Measurements from ENCODE around the gene RNF14.
A peak's percentile ranks its signal among the peaks of the same experiment; 100 is the strongest.

Gene RNF14

GRCh38 chr5:141947316-141947715 lies 21.6 kb upstream of the RNF14 start:
- FAIRE-seq (no peak), DNase-seq (ENCODE audit: insufficient read length, low spot score) (no peak)

GRCh38 chr5:141948812-141949211 lies 20.1 kb upstream of the RNF14 start:
- no peak for FAIRE-seq
- no peak for DNase-seq (ENCODE audit: insufficient read length, low spot score)

- FAIRE-seq = no peak
- DNase-seq (ENCODE audit: insufficient read length, low spot score) = no peak
Observed at GRCh38 chr5:141949511-141949910, 19.4 kb upstream of the RNF14 start.

- no peak for DNase-seq (ENCODE audit: insufficient read length, low spot score)
- FAIRE-seq = no peak
Observed at GRCh38 chr5:141950207-141951005, 18.5 kb upstream of the RNF14 start.

- DNase-seq (ENCODE audit: insufficient read length, low spot score) (no peak), FAIRE-seq (peak; percentile 38)
Observed at GRCh38 chr5:141951332-141951781, 17.5 kb upstream of the RNF14 start.

GRCh38 chr5:141952020-141952419 lies 16.9 kb upstream of the RNF14 start:
- FAIRE-seq (no peak), DNase-seq (ENCODE audit: insufficient read length, low spot score) (no peak)

- no peak for DNase-seq (ENCODE audit: insufficient read length, low spot score)
- no peak for FAIRE-seq
Observed at GRCh38 chr5:141954194-141954593, 14.7 kb upstream of the RNF14 start.

- DNase-seq (ENCODE audit: insufficient read length, low spot score) = no peak
- no peak for FAIRE-seq
Observed at GRCh38 chr5:141957367-141957996, 11.4 kb upstream of the RNF14 start.

- FAIRE-seq = no peak
- DNase-seq (ENCODE audit: insufficient read length, low spot score) = no peak
Observed at GRCh38 chr5:141958113-141958512, 10.8 kb upstream of the RNF14 start, which contains the start of gene PCDH12. Gene PCDH12, minus strand, starts transcription at chr5:141958202. Its CDS starts 351 bp downstream, at chr5:141957851.

- DNase-seq (ENCODE audit: insufficient read length, low spot score) (no peak), FAIRE-seq (no peak)
Observed at GRCh38 chr5:141958546-141959172, 10.2 kb upstream of the RNF14 start.

GRCh38 chr5:141960018-141960417 lies 8.9 kb upstream of the RNF14 start:
- DNase-seq (ENCODE audit: insufficient read length, low spot score) (no peak), FAIRE-seq (no peak)

- peak; percentile 87 for DNase-seq (ENCODE audit: insufficient read length, low spot score)
- FAIRE-seq = peak; percentile 82
Observed at GRCh38 chr5:141960449-141961323, 8.2 kb upstream of the RNF14 start.

GRCh38 chr5:141961466-141961865 lies 7.4 kb upstream of the RNF14 start:
- FAIRE-seq (no peak), DNase-seq (ENCODE audit: insufficient read length, low spot score) (no peak)

GRCh38 chr5:141963701-141964100 lies 5.2 kb upstream of the RNF14 start:
- no peak for DNase-seq (ENCODE audit: insufficient read length, low spot score)
- FAIRE-seq = no peak

GRCh38 chr5:141965071-141965470 lies 3.8 kb upstream of the RNF14 start:
- DNase-seq (ENCODE audit: insufficient read length, low spot score) = no peak
- no peak for FAIRE-seq

- FAIRE-seq (no peak), DNase-seq (ENCODE audit: insufficient read length, low spot score) (no peak)
Observed at GRCh38 chr5:141966275-141966962, 2.5 kb upstream of the RNF14 start.

GRCh38 chr5:141966963-141967333 lies 2.0 kb upstream of the RNF14 start:
- DNase-seq (ENCODE audit: insufficient read length, low spot score) (no peak), FAIRE-seq (no peak)

- no peak for FAIRE-seq
- no peak for DNase-seq (ENCODE audit: insufficient read length, low spot score)
Observed at GRCh38 chr5:141969783-141970771, 1.2 kb downstream of the RNF14 start.
